Endothelial cell of umbilical vein (primary cell): Measurements from ENCODE around the gene ATP5PD.

Experiments
- CTCF ChIP-seq, 2 donors: IDR thresholded peaks; 1 replicate in 1 of 2; 2 replicates in 1 of 2; pipeline ENCODE4 v1.5.1; 2011; ENCODE audit warnings: low read length in 2 of 2, mild to moderate bottlenecking in 2 of 2, moderate library complexity in 2 of 2, control low read depth in 1 of 2, inconsistent platforms in 1 of 2, low read depth in 1 of 2; ENCODE audit not compliant: insufficient read depth in 1 of 2; ENCODE audit errors: extremely low read depth in 1 of 2
- EZH2 ChIP-seq: IDR thresholded peaks from 2 replicates; pipeline ENCODE4 v1.6.1; 2012; ENCODE audit warnings: borderline replicate concordance, low read depth, mild to moderate bottlenecking, moderate library complexity, low read length, inconsistent platforms; ENCODE audit not compliant: severe bottlenecking
- FOS ChIP-seq: IDR thresholded peaks from 2 replicates; pipeline ENCODE4 v1.6.1; 2011; ENCODE audit warnings: mild to moderate bottlenecking, low read length, moderate library complexity, borderline replicate concordance; ENCODE audit not compliant: insufficient read depth
- GATA2 ChIP-seq: IDR thresholded peaks from 2 replicates; pipeline ENCODE4 v1.7.0; 2011; ENCODE audit warnings: low read depth, mild to moderate bottlenecking, moderate library complexity, mixed read lengths, low read length; ENCODE audit not compliant: insufficient read length, insufficient read depth
- JUN ChIP-seq: IDR thresholded peaks from 2 replicates; pipeline ENCODE4 v1.6.1; 2011; ENCODE audit warnings: borderline replicate concordance, low read depth; ENCODE audit not compliant: insufficient read length, insufficient read depth
- MYC ChIP-seq: IDR thresholded peaks from one replicate; pipeline ENCODE4 v1.6.1; 2011; ENCODE audit warnings: mild to moderate bottlenecking, low read depth, low read length
- POLR2A ChIP-seq: IDR thresholded peaks from 2 replicates; pipeline ENCODE4 v1.6.1; 2012; ENCODE audit warnings: low read depth, mild to moderate bottlenecking, control low read depth, low read length
- POLR2AphosphoS5 ChIP-seq: IDR thresholded peaks from 2 replicates; pipeline ENCODE4 v1.6.1; 2012; ENCODE audit warnings: low read depth, mild to moderate bottlenecking, control low read depth, low read length, moderate library complexity; ENCODE audit not compliant: insufficient read depth
- TF ChIP-seq, protein P1 (sequence below): IDR thresholded peaks from 2 replicates; pipeline ENCODE4 v1.6.1; 2011; ENCODE audit not compliant: insufficient read depth, insufficient read length

DNA sequence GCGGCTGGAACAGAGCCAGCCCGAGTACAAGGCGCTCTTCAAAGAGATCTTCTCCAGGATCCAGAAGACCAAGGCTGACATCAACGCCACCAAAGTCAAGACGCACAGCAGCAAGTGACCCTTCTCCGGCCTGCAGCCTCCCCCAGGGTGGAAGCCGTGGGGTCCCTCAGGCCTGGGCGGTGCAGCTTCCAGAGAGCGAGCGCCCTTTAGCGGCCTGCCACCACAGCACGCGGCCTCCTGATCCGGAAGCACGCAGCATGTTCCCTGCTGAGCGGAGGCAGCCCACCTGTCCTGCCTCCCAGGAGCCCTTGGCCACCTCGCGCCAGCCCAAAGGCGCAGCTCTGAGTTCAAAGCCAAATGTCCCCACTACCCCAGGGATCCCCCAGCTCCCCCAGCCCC, 42.8 kb downstream of the ATP5PD start:
- TF ChIP-seq CTCF (IDR thresholded peaks at IDR 0.05; ENCODE audit: extremely low read depth in 1 of 2, insufficient read depth in 1 of 2, low read depth in 1 of 2, low read length in 2 of 2) (no peak), EZH2 (no peak), POLR2AphosphoS5 (no peak), POLR2A (no peak), FOS (no peak), JUN (no peak), MYC (no peak), GATA2 (no peak)
- TF ChIP-seq, protein P1, sequence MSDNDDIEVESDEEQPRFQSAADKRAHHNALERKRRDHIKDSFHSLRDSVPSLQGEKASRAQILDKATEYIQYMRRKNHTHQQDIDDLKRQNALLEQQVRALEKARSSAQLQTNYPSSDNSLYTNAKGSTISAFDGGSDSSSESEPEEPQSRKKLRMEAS = no peak
